HG03439 (cell line): ENCODE results near the gene GPR142.

Experiments
- ATAC-seq: cut with Tn5 transposase; IDR thresholded peaks from one replicate; pipeline ENCODE4 v1.9.1; 2021; ENCODE audit warnings: mild to moderate bottlenecking, moderate library complexity; ENCODE audit not compliant: unreplicated experiment

Gene GPR142

GRCh38 chr17:74417178-74418045, 50.1 kb downstream of the GPR142 start:
- peak; percentile 49 for ATAC-seq

- ATAC-seq = no peak
These were observed 52.7 kb downstream of the GPR142 start for GRCh38 chr17:74419928-74420411.
